HepG2 (cell line): ENCODE measurements around the gene C12orf56. TPM values are rescaled to one million over a fixed set of nuclear protein-coding genes. Genes with fewer than 3 reads are reported as not detected.

Source experiments
- ZNF264 ChIP-seq: sonication (generic); formaldehyde crosslinking; IDR thresholded peaks from 2 replicates; pipeline ENCODE4 v1.4.0; 2020; ENCODE audit warnings: missing genetic modification reagents
- polyA plus RNA-seq, 8 experiments: library from polyadenylated mRNA; depleted of rRNA in 3 of 8; stranded (reverse) in 7 of 8; unstranded in 1 of 8; fragments of >200 nt; fragmentation: Illumina TruSeq in 4 of 8; extraction: Trizol in 4 of 8; gene quantifications; 2 replicates each; pipeline versions ENCODE4 v1.2.1 to v1.2.3, GENCODE V29; 2011 to 2016; ENCODE audit warnings: low read depth in 4 of 8, missing spikeins in 1 of 8, mixed read lengths in 1 of 8; ENCODE audit not compliant: insufficient read depth in 1 of 8
- total RNA-seq, 5 experiments: library from RNA; depleted of rRNA; stranded (reverse); fragments of >200 nt; fragmentation: Illumina TruSeq; extraction: Trizol; gene quantifications; 2 replicates each; pipeline ENCODE4 v1.2.3, GENCODE V29; 2016; ENCODE audit warnings: low read depth in 1 of 5
- TF ChIP-seq, protein P1 (sequence below): IDR thresholded peaks from 2 replicates; pipeline ENCODE4 v1.4.0; 2020; ENCODE audit warnings: mild to moderate bottlenecking, missing genetic modification reagents
- TF ChIP-seq, protein P2 (sequence below), 2 experiments: sonication (generic) in 1 of 2; formaldehyde crosslinking in 1 of 2; IDR thresholded peaks; 2 replicates each; pipeline versions ENCODE4 v1.6.1 to v1.9.0; 2014 to 2022; ENCODE audit warnings: antibody characterized with exemption in 1 of 2, borderline replicate concordance in 1 of 2, inconsistent platforms in 1 of 2, low read depth in 1 of 2, missing genetic modification reagents in 1 of 2

The C12orf56 gene
- total and polyA plus RNA-seq, 2 of the 13 experiments (the other 11 are each of a cell fraction or from before 2014, with no cell fraction given) = 0.07 TPM; not detected in 1

DNA sequence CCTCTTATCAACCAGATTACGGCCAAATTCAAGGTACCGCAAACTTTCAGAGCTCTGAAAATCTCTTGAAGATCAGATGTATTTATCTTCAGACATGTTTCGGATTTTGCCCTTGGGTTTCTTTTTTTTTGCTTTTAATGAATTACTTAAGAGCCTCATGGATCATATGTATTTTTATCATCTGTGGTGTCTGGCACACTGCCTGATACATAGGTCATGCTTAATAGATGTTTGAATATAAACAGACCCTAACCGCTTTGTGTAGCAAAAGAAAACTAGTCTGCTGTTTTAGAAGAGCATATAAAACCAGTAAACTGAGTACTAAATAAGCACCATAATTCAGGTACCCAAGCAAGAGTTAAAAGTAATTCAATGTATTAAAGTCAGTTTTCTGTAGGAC is 41.2 kb upstream of the C12orf56 start (continued):
- TF ChIP-seq, protein P1, sequence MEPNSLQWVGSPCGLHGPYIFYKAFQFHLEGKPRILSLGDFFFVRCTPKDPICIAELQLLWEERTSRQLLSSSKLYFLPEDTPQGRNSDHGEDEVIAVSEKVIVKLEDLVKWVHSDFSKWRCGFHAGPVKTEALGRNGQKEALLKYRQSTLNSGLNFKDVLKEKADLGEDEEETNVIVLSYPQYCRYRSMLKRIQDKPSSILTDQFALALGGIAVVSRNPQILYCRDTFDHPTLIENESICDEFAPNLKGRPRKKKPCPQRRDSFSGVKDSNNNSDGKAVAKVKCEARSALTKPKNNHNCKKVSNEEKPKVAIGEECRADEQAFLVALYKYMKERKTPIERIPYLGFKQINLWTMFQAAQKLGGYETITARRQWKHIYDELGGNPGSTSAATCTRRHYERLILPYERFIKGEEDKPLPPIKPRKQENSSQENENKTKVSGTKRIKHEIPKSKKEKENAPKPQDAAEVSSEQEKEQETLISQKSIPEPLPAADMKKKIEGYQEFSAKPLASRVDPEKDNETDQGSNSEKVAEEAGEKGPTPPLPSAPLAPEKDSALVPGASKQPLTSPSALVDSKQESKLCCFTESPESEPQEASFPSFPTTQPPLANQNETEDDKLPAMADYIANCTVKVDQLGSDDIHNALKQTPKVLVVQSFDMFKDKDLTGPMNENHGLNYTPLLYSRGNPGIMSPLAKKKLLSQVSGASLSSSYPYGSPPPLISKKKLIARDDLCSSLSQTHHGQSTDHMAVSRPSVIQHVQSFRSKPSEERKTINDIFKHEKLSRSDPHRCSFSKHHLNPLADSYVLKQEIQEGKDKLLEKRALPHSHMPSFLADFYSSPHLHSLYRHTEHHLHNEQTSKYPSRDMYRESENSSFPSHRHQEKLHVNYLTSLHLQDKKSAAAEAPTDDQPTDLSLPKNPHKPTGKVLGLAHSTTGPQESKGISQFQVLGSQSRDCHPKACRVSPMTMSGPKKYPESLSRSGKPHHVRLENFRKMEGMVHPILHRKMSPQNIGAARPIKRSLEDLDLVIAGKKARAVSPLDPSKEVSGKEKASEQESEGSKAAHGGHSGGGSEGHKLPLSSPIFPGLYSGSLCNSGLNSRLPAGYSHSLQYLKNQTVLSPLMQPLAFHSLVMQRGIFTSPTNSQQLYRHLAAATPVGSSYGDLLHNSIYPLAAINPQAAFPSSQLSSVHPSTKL (CRISPR knock-in tag) = no peak
- TF ChIP-seq ZNF264 (CRISPR knock-in tag) = no peak
- TF ChIP-seq, protein P2, sequence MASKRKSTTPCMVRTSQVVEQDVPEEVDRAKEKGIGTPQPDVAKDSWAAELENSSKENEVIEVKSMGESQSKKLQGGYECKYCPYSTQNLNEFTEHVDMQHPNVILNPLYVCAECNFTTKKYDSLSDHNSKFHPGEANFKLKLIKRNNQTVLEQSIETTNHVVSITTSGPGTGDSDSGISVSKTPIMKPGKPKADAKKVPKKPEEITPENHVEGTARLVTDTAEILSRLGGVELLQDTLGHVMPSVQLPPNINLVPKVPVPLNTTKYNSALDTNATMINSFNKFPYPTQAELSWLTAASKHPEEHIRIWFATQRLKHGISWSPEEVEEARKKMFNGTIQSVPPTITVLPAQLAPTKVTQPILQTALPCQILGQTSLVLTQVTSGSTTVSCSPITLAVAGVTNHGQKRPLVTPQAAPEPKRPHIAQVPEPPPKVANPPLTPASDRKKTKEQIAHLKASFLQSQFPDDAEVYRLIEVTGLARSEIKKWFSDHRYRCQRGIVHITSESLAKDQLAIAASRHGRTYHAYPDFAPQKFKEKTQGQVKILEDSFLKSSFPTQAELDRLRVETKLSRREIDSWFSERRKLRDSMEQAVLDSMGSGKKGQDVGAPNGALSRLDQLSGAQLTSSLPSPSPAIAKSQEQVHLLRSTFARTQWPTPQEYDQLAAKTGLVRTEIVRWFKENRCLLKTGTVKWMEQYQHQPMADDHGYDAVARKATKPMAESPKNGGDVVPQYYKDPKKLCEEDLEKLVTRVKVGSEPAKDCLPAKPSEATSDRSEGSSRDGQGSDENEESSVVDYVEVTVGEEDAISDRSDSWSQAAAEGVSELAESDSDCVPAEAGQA (IDR thresholded peaks at IDR 0.05; ENCODE audit: low read depth) = no peak
- TF ChIP-seq, protein P2 (CRISPR knock-in tag; IDR thresholded peaks at IDR 0.05; ENCODE audit: borderline replicate concordance) = no peak
